KOPT-K1 (cell line): ENCODE results near the gene CDADC1.

Source experiments
- H3K27ac ChIP-seq: fragments of 200-600 bp; sonication (generic); 2 replicates; pipeline ENCODE4 v1.5.1; 2016; ENCODE audit warnings: antibody characterized with exemption, mild to moderate bottlenecking, low read depth, low read length; ENCODE audit not compliant: poor library complexity, severe bottlenecking
- H3K36me3 ChIP-seq: fragments of 200-600 bp; sonication (generic); 2 replicates; pipeline ENCODE4 v1.5.1; 2017; ENCODE audit warnings: antibody characterized with exemption, mild to moderate bottlenecking, low read length, moderate library complexity; ENCODE audit not compliant: insufficient read depth
- H3K9me3 ChIP-seq: fragments of 200-600 bp; sonication (generic); 2 replicates; pipeline ENCODE4 v1.5.1; 2017; ENCODE audit warnings: antibody characterized with exemption, low read length, mild to moderate bottlenecking; ENCODE audit not compliant: insufficient read depth, poor library complexity, severe bottlenecking

Gene CDADC1

DNA sequence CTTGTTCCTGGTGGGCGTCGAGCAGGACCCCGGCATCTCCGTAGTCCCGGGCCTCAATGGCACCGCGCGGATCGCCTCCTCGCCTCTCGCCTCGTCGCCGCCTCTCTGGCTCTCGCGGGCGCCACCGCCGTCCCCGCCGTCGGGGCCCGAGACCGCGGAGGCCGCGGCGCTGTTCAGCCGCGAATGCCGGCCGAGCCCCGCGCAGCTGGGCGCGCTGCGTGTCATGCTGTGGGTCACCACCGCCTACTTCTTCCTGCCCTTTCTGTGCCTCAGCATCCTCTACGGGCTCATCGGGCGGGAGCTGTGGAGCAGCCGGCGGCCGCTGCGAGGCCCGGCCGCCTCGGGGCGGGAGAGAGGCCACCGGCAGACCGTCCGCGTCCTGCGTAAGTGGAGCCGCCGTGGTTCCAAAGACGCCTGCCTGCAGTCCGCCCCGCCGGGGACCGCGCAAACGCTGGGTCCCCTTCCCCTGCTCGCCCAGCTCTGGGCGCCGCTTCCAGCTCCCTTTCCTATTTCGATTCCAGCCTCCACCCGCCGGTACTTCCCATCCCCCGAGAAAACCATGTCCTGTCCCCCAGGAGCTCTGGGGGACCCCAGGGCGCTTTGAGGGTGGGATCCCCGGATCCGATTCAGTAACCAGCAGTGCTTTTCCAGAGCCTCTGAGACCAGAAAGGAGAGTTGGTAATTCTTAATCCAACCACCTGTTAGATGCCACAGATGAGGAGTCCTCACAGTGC lies 26.7 kb upstream of the CDADC1 start:
- Histone ChIP-seq H3K27ac (no peak overlapping the region), H3K9me3 (no peaks in the 10 kb centered on the region), H3K36me3 (no peaks in the 10 kb centered on the region)

GRCh38 chr13:49221590-49221965 lies 26.1 kb upstream of the CDADC1 start:
- no peak overlapping the region for H3K27ac ChIP-seq
- H3K9me3 ChIP-seq = no peaks in the 10 kb centered on the region
- H3K36me3 ChIP-seq = no peaks in the 10 kb centered on the region

GRCh38 chr13:49225223-49226042 lies 22.3 kb upstream of the CDADC1 start:
- Histone ChIP-seq H3K36me3 (no peaks in the 10 kb centered on the region), H3K9me3 (no peaks in the 10 kb centered on the region), H3K27ac (no peak overlapping the region)

DNA sequence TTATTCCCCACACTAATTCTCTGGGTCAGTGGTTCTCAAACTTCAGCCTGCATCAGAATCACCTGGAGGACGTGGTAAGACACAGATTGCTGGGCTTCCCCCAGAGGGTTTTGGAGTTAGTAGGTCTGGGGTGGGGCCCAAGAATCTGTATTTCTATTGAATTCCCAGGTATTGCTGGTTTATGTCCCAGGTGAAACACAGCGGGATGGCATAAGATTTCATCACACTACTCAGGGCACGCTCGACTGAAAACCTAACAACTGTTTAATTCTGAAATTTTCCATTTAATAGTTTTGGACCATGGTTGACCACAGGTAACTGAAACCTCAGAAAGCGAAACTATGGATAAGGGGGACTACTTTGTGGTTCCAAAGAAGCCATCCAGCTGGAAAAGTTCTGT lies 21.1 kb upstream of the CDADC1 start:
- no peaks in the 10 kb centered on the region for H3K36me3 ChIP-seq
- no peaks in the 10 kb centered on the region for H3K9me3 ChIP-seq
- no peak overlapping the region for H3K27ac ChIP-seq

DNA sequence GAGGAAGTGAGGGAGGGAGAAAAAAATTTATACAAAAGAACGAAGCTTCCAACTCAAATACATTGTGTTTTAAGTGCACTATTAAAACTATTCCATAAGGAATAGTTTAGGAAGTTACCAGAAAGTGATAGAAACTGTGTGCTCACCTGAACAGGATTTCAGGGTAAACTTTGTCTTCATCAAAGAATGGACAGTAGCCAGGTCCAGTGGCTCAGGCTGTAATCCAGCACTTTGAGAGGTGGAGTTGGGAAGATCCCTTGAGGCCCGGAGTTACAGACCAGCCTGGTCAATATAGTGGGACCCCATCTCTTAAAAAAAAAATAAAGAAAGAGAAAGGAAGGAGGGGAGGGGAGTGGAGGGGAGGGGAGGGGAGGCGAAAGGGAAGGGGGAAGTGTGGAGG lies 13.0 kb upstream of the CDADC1 start:
- Histone ChIP-seq H3K36me3 (no peaks in the 10 kb centered on the region), H3K9me3 (no peaks in the 10 kb centered on the region), H3K27ac (no peak overlapping the region)

- Histone ChIP-seq H3K27ac (no peak overlapping the region), H3K9me3 (no peaks in the 10 kb centered on the region)
These were observed 11.8 kb upstream of the CDADC1 start for GRCh38 chr13:49235856-49236431.

DNA sequence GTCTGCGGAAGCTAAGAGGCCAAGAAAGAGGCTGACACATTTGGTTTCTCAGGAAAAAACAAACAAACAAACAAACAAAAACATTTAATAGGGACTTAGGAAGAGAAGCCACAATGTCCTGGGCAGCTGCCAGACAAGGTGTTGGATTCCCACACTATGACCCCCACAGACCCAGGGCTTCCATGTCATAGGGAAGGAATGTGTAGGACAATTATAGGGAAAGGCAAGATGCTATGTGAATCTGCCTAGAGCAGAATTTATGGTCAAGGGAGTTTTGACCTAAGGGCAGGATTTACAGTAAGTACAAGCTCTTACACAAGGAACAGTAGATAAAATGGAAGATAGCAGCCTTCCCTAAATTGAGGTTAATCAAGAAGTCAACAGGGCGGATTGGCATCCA lies 9.1 kb upstream of the CDADC1 start:
- Histone ChIP-seq H3K9me3 (peaks cover 9% of the 10 kb centered on the region), H3K36me3 (no peaks in the 10 kb centered on the region), H3K27ac (no peak overlapping the region)

More at GRCh38 chr13:49235856-49236431, 11.8 kb upstream of the CDADC1 start:
- H3K36me3 ChIP-seq = no peaks in the 10 kb centered on the region

GRCh38 chr13:49240017-49240416 lies 7.7 kb upstream of the CDADC1 start:
- H3K9me3 ChIP-seq = peaks cover 9% of the 10 kb centered on the region
- H3K27ac ChIP-seq = no peak overlapping the region
- H3K36me3 ChIP-seq = no peaks in the 10 kb centered on the region

DNA sequence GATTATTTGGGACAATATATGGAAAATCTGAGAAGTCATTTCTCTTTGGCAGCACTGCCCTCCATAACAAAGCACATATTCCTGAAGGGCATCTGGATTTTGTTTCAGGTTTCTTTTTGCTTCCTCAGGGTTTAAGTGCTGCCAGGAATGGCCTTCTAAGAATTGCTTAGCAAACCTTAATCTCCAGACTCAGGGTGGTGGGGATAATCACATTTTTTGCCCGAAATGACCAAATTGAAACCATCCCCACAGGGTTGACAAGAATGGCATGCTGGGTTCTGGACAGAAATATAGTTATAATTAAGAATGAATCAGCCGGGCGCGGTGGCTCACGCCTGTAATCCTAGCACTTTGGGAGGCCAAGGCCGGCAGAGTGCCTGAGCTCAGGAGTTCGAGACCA lies 6.4 kb upstream of the CDADC1 start:
- H3K27ac ChIP-seq = no peak overlapping the region
- H3K9me3 ChIP-seq = peaks cover 9% of the 10 kb centered on the region
- H3K36me3 ChIP-seq = no peaks in the 10 kb centered on the region

DNA sequence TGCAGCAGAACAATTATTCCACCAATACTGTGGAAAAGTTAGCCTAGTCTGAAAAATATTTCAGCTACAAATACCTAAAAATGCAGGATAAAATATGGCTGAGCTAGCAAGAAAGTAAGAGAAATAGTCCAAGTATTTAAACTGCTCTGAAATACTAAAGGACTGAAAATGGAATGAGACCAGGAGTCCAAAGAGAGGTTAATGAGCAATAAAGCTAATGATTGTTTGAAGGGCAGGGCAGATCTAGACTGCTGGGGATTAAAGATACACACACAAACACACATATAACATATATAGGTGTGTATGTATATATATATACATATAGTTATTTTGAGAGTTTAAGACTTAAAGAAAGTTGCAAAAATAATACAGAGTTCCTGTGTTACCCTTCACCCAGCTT lies 2.6 kb upstream of the CDADC1 start:
- peaks cover 3% of the 10 kb centered on the region; the same call in 1 of the 2 replicates for H3K36me3 ChIP-seq
- H3K9me3 ChIP-seq = peaks cover 9% of the 10 kb centered on the region
- H3K27ac ChIP-seq = no peak overlapping the region

DNA sequence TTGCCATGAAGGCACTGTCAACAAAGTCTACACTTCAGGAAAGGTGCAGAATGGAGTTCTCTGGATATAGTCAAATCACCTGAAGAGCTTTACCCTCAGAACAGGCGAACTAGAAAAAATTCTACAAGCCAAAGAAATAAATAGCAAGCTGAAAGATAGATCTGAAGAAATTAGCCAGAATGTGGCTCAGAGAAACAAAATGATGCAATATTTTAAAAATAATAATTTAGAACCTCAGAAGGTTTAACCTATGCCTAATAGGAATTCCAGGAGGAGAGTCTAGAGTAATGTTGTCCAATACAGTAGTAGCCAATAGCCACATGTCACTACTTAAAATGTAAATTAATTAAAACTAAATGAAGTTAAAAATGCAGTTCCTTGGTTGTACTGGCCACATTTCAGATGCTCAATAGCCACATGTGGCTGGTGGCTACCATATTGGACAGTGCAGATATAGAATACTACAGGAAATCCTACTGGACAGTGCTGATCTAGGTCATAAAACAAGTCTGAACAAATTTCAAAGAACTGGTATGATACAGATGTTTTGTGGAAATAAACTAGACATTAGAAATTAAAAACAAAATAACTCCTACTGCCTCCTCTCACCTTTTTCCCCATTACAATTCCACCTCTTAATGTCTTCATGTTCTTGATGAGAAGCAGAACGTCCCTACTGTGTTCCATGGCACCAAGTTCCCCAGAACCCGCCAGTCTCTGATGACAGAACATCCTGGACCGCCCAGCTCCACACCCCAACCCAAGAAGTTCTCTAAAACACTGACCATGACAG lies 679 bp upstream of the CDADC1 start:
- peaks cover 8% of the 10 kb centered on the region for H3K9me3 ChIP-seq
- peak overlapping the region; percentile 78 for H3K27ac ChIP-seq
- peaks cover 18% of the 10 kb centered on the region for H3K36me3 ChIP-seq

- H3K36me3 ChIP-seq = peaks cover 22% of the 10 kb centered on the region
- H3K27ac ChIP-seq = peak overlapping the region; percentile 78
These were observed 887 bp downstream of the CDADC1 start for GRCh38 chr13:49248622-49249002.

DNA sequence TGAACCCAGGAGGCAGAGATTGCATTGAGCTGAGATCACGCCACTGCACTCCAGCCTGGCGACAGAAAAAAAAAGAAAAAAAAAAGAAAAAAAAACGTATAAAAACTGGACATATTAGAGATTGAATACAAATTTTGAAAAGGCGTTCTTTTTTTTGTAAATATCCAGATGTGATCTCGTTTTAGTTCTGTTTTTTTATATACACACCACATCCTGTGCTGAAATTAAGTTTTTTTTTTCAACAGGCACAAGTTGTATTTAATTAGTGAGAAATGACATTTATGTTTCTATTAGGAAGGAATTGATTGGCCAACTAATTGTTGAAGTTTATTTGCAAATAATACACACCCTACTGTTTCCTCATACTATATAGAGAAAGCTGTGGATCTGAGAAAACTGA lies 3.6 kb downstream of the CDADC1 start:
- peak overlapping the region; percentile 47 for H3K27ac ChIP-seq
- H3K9me3 ChIP-seq = no peaks in the 10 kb centered on the region
- peaks cover 48% of the 10 kb centered on the region for H3K36me3 ChIP-seq

More at GRCh38 chr13:49248622-49249002, 887 bp downstream of the CDADC1 start:
- no peaks in the 10 kb centered on the region for H3K9me3 ChIP-seq

DNA sequence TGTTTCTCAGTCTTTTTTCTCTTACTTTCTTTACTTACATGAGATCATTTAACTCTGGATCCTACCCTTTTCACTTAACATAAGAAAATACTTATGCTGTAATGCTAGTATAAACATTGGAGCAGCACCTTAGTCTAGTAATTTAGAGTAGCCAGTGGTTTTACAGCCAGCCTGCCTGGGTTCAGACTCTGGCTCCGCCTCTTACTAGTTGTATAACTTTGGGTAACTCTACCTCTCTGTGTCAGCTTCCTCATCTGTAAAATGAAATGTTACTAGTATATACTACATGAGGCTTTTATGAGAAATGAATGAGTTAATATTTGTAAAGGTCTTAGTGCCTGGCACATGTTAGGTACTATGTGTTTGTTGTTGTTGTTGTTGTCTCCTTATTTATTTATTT lies 5.6 kb downstream of the CDADC1 start:
- peak overlapping the region; percentile 66 for H3K27ac ChIP-seq
- H3K36me3 ChIP-seq = peaks cover 59% of the 10 kb centered on the region
- H3K9me3 ChIP-seq = no peaks in the 10 kb centered on the region

- peaks cover 64% of the 10 kb centered on the region for H3K36me3 ChIP-seq
- no peaks in the 10 kb centered on the region for H3K9me3 ChIP-seq
- H3K27ac ChIP-seq = peak overlapping the region; percentile 66
These were observed 6.3 kb downstream of the CDADC1 start for GRCh38 chr13:49254007-49254406.
